HPDE6-E6E7 (cell line): ENCODE results near the gene SLC30A5.

Experiments used
- DNase-seq: peaks from one replicate; pipeline ENCODE4 v3.0.0; 2011; ENCODE audit warnings: missing footprints; ENCODE audit errors: extremely low spot score

Gene SLC30A5

GRCh38 chr5:69167493-69167855 lies 73.7 kb downstream of the SLC30A5 start:
- DNase-seq = no peak

GRCh38 chr5:69167929-69168328 lies 74.1 kb downstream of the SLC30A5 start:
- DNase-seq = no peak

- no peak for DNase-seq
Observed at GRCh38 chr5:69170495-69170894, 76.7 kb downstream of the SLC30A5 start.

DNA sequence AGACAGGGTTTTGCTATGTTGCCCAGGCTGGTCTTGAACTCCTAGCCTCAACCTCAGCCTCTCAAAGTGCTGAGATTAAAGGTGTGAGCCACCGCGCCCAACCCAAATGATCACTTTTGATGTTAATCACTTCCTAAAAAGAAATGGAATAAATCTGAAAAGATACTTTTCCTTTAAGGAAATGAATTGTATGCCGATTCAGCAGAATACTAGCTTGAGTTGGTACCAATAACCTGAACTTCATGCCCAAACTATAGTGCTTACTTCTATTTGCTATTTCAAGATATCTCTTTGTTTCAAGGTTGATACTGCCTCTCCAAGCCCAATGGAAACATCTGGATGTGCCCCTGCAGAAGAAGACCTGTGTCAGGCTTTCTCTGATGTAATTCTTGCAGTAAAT lies 77.2 kb downstream of the SLC30A5 start:
- no peak for DNase-seq
